ENCODE data around the gene HAT1.

HAT1 gene

GRCh38 chr2:172031536-172031935, 109.3 kb downstream of the HAT1 start:
- DNase-seq (ENCODE audit: low read depth, low spot score) = no peak
- Histone ChIP-seq H3K4me3 (ENCODE audit: low read length) (no peak overlapping the region), H3K36me3 (ENCODE audit: control insufficient read depth, insufficient read depth, low read length) (no peaks in the 10 kb centered on the region), H3K4me1 (ENCODE audit: control insufficient read depth, insufficient read depth, low read length) (no peaks in the 10 kb centered on the region), H3K27ac (ENCODE audit: low read length) (no peak overlapping the region), H3K9me3 (ENCODE audit: control insufficient read depth, insufficient read depth, low read length) (no peaks in the 10 kb centered on the region), H3K27me3 (ENCODE audit: control insufficient read depth, insufficient read depth, low read length) (no peaks in the 10 kb centered on the region)
- WGBS (ENCODE audit: insufficient coverage, insufficient read length) = no CpG with 5 or more reads among the region's 4 CpGs
